Esophagus muscularis mucosa (tissue), 4 donors: ENCODE results near the gene LZTS2.
"Not testable (repeated sequence)": the region's sequence is repeated elsewhere in the genome, so short reads cannot be mapped to it uniquely, and the experiment has no call there.

Source experiments
- CTCF ChIP-seq, 3 experiments: fragments of 200-600 bp in 2 of 3; fragments of 450-650 bp in 1 of 3; sonication (generic) in 2 of 3; IDR thresholded peaks; one replicate each; pipeline ENCODE4 v1.5.1; 2017 to 2019; ENCODE audit warnings: antibody characterized with exemption in 3 of 3, mild to moderate bottlenecking in 2 of 3, moderate library complexity in 1 of 3
- EP300 ChIP-seq: sonication (generic); formaldehyde crosslinking; IDR thresholded peaks from one replicate; pipeline ENCODE4 v1.6.1; 2017; ENCODE audit warnings: antibody characterized with exemption
- POLR2A ChIP-seq: fragments of 450-650 bp; IDR thresholded peaks from one replicate; pipeline ENCODE4 v1.6.1; 2017; ENCODE audit warnings: antibody characterized with exemption, moderate library complexity, mild to moderate bottlenecking, low read depth
- POLR2AphosphoS5 ChIP-seq, 2 donors: sonication (generic); formaldehyde crosslinking; IDR thresholded peaks; one replicate each; pipeline ENCODE4 v1.6.1; 2017; ENCODE audit warnings: antibody characterized with exemption in 2 of 2

GRCh38 chr10:100975397-100975796 is 24.2 kb upstream of the LZTS2 start:
- not testable (repeated sequence) for TF ChIP-seq CTCF (IDR thresholded peaks at IDR 0.05); POLR2AphosphoS5 (IDR thresholded peaks at IDR 0.05); EP300; POLR2A
